Panc1 (cell line): Measurements from ENCODE around the gene KIAA1755. TPM values are rescaled to one million over a fixed set of nuclear protein-coding genes. Genes with fewer than 3 reads are reported as not detected.

Experiments used
- ATAC-seq: fragments of 200-7000 bp; cut with Tn5 transposase; 2 replicates; pipeline ENCODE4 v1.9.1; 2020; ENCODE audit warnings: mild to moderate bottlenecking, moderate library complexity
- BruUV-seq: library from RNA; stranded (reverse); fragments of 400-500 nt; replicated peaks from 2 replicates; lab custom pipeline; 2021; lab: Mats Ljungman, UMichigan
- CTCF ChIA-PET: fragments of 300-600 bp; sonication (Branson Sonifier 250); formaldehyde crosslinking; loops from one replicate; lab custom pipeline; 2022; ENCODE audit warnings: antibody characterized with exemption; lab: Charles Lee
- POLR2A ChIA-PET: fragments of 300-600 bp; sonication (Branson Sonifier 250); formaldehyde crosslinking; loops from one replicate; lab custom pipeline; 2022; ENCODE audit warnings: antibody characterized with exemption; lab: Charles Lee
- DNase-seq: peaks from one replicate; pipeline ENCODE4 v3.0.0-alpha.2; 2010; ENCODE audit warnings: low read depth, low spot score
- H3K27ac ChIP-seq: 2 replicates; pipeline ENCODE4 v1.5.1; 2011; ENCODE audit warnings: mild to moderate bottlenecking, low read length, inconsistent platforms
- H3K27me3 ChIP-seq: fragments of 200-500 bp; sonication (Bioruptor generic); 2 replicates; pipeline ENCODE4 v1.6.0; 2014; ENCODE audit warnings: low read length, inconsistent platforms; ENCODE audit not compliant: control insufficient read depth, insufficient read depth
- H3K36me3 ChIP-seq: fragments of 200-500 bp; sonication (Bioruptor generic); 2 replicates; pipeline ENCODE4 v1.5.1; 2014; ENCODE audit warnings: inconsistent platforms, mild to moderate bottlenecking, low read length, moderate library complexity; ENCODE audit not compliant: control insufficient read depth, insufficient read depth
- H3K4me1 ChIP-seq: 2 replicates; pipeline ENCODE4 v1.5.1; 2011; ENCODE audit warnings: inconsistent platforms, mild to moderate bottlenecking, low read length, moderate library complexity; ENCODE audit not compliant: control insufficient read depth, insufficient read depth
- H3K4me3 ChIP-seq, 2 experiments: 2 replicates each; pipeline ENCODE4 v1.5.1; 2011 to 2012; ENCODE audit warnings: low read depth in 2 of 2, low read length in 2 of 2, mild to moderate bottlenecking in 2 of 2, inconsistent platforms in 1 of 2, moderate library complexity in 1 of 2
- H3K9me3 ChIP-seq: fragments of 200-500 bp; sonication (Bioruptor generic); 2 replicates; pipeline ENCODE4 v1.5.1; 2014; ENCODE audit warnings: low read depth, mild to moderate bottlenecking, inconsistent platforms, low read length, moderate library complexity; ENCODE audit not compliant: control insufficient read depth, insufficient read depth
- CTCF ChIP-seq: fragments of 450-650 bp; IDR thresholded peaks from 2 replicates; pipeline ENCODE4 v1.5.1; 2017; ENCODE audit warnings: mild to moderate bottlenecking
- POLR2AphosphoS5 ChIP-seq: IDR thresholded peaks from 2 replicates; pipeline ENCODE4 v1.6.1; 2012; ENCODE audit warnings: mild to moderate bottlenecking, low read depth, low read length, moderate library complexity
- REST ChIP-seq, 2 experiments: IDR thresholded peaks; 2 replicates each; pipeline ENCODE4 v1.6.1; 2011 to 2012; ENCODE audit warnings: low read depth in 2 of 2, control low read depth in 1 of 2, low read length in 1 of 2, mild to moderate bottlenecking in 1 of 2, moderate library complexity in 1 of 2; ENCODE audit not compliant: insufficient read depth in 1 of 2
- SIN3A ChIP-seq: IDR thresholded peaks from 2 replicates; pipeline ENCODE4 v1.6.1; 2012; ENCODE audit warnings: low read depth, mild to moderate bottlenecking, low read length, moderate library complexity, borderline replicate concordance; ENCODE audit not compliant: insufficient read depth
- TCF7L2 ChIP-seq: IDR thresholded peaks from 2 replicates; pipeline ENCODE4 v1.6.1; 2011; ENCODE audit warnings: mild to moderate bottlenecking, low read depth, low read length, inconsistent platforms
- in situ Hi-C: cut with HindIII; loops from 2 replicates; pipeline ENCODE4 v1.10.0; 2016; ENCODE audit warnings: low sequenced_read_pairs, low pct_unique_long_range_greater_than_20kb
- intact Hi-C: fragments of 100-400 bp; cut with micrococcal nuclease; formaldehyde crosslinking; loops from one replicate; pipeline ENCODE4 v1.10.0; 2022; ENCODE audit not compliant: unreplicated experiment
- total RNA-seq: library from RNA; stranded (reverse); gene quantifications from one replicate; pipeline ENCODE4 v1.2.1, GENCODE V29; 2021; ENCODE audit not compliant: unreplicated experiment

The KIAA1755 gene
- total RNA-seq, 1 experiment from 2014 or later = 0.08 TPM

GRCh38 chr20:38250609-38251008 is 9.9 kb downstream of the KIAA1755 start:
- Histone ChIP-seq H3K27ac (no peak overlapping the region), H3K9me3 (no peaks in the 10 kb centered on the region), H3K27me3 (no peaks in the 10 kb centered on the region), H3K4me1 (no peaks in the 10 kb centered on the region), H3K4me3 (no peak overlapping the region), H3K36me3 (no peaks in the 10 kb centered on the region)
- DNase-seq (no peak), ATAC-seq (no peak)
- no TSS peak for BruUV-seq
- in situ Hi-C loops = no loop called here
- intact Hi-C loops = no loop called here
- no peak for TF ChIP-seq SIN3A
- no peak for TF ChIP-seq TCF7L2
- no peak for TF ChIP-seq POLR2AphosphoS5
- CTCF ChIA-PET = no interaction called here
- POLR2A ChIA-PET = no interaction called here

DNA sequence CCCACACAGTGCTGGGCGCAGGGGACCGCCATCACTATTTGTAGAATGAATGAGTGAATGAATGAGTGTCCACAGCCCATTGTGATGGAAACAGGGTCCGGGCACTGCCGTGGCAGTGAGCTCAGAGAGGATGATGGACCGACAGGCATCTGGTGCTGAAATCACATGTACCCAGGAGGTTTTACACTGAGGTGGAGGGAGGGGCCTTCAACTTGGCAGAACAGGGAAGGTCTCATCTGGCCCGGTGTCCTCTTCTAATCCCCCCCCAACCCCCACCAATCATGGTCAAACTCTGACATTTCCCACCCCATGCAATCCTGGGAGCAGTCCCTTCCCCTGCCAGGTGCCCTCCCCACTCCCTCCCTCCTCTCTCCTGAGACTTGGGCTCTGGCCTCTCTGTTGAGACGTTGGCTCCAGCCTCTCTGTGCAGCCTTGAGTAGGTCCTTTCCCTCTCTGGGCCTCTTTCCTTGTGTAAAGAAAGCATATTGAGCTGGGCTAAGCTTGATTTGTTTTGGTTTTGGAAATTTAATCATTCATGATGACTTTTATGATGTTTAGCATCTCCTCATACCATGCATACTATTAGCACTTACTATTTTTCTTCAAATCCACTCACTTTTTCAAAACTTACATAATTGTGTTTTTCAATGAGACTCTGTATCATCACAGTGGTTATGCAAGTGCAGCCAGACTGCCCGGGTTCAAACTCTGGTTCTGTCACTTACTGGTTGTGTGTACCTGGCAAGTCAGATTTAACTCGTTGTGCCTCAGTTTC is 10.8 kb downstream of the KIAA1755 start:
- TF ChIP-seq REST (IDR thresholded peaks at IDR 0.05; ENCODE audit: insufficient read depth in 1 of 2, low read depth in 2 of 2, low read length in 1 of 2) (no peak), TCF7L2 (no peak), POLR2AphosphoS5 (no peak), CTCF (no peak), SIN3A (no peak)
- no peak overlapping the region for H3K27ac ChIP-seq
- no peaks in the 10 kb centered on the region for H3K27me3 ChIP-seq
- no peaks in the 10 kb centered on the region for H3K36me3 ChIP-seq
- BruUV-seq = no TSS peak
- no peaks in the 10 kb centered on the region for H3K9me3 ChIP-seq
- intact Hi-C loops = no loop called here
- POLR2A ChIA-PET = no interaction called here
- in situ Hi-C loops = no loop called here
- CTCF ChIA-PET = no interaction called here
- DNase-seq (no peak), ATAC-seq (no peak)
- H3K4me3 ChIP-seq = no peak overlapping the region
- no peaks in the 10 kb centered on the region for H3K4me1 ChIP-seq

GRCh38 chr20:38248133-38248532 is 12.4 kb downstream of the KIAA1755 start:
- Histone ChIP-seq H3K4me1 (no peaks in the 10 kb centered on the region), H3K9me3 (no peaks in the 10 kb centered on the region), H3K27me3 (no peaks in the 10 kb centered on the region), H3K27ac (no peak overlapping the region), H3K4me3 (no peak overlapping the region), H3K36me3 (no peaks in the 10 kb centered on the region)
- intact Hi-C loops (no loop called here), in situ Hi-C loops (no loop called here)
- CTCF ChIA-PET = interaction anchor here (0.6 kb wide), 1 partner anchor 12 kb away, joined by 4 read pairs; no protein-coding TSS in a partner anchor
- TF ChIP-seq POLR2AphosphoS5 (no peak), REST (IDR thresholded peaks at IDR 0.05; ENCODE audit: insufficient read depth in 1 of 2, low read depth in 2 of 2, low read length in 1 of 2) (no peak), SIN3A (no peak), CTCF (no peak), TCF7L2 (no peak)
- DNase-seq (no peak), ATAC-seq (no peak)
- no TSS peak for BruUV-seq
- POLR2A ChIA-PET = no interaction called here
